Measurements from ENCODE around the gene CDKN3.
"Not testable (repeated sequence)": the region's sequence is repeated elsewhere in the genome, so short reads cannot be mapped to it uniquely, and the experiment has no call there.

Gene CDKN3

DNA sequence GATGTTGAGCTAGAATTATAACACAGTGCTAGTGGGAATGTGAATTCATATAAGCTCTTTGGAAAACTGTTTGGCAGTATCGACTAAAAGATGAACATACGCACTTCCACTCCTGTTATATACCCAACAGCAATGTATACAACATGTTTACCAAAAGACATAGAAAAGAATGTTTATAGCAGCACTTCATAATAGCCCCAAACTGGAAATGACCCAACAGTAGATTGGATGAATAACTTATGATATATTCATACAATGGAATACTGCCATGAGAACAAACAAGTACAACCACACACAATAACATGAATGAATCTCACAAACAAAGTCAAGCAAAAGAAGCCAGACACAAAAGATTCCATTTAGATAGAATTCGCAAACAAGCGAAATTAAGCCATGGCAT is 28.5 kb upstream of the CDKN3 start:
- no peak for FAIRE-seq
- no peak for DNase-seq (ENCODE audit: extremely low spot score, insufficient read length, low read depth)

DNA sequence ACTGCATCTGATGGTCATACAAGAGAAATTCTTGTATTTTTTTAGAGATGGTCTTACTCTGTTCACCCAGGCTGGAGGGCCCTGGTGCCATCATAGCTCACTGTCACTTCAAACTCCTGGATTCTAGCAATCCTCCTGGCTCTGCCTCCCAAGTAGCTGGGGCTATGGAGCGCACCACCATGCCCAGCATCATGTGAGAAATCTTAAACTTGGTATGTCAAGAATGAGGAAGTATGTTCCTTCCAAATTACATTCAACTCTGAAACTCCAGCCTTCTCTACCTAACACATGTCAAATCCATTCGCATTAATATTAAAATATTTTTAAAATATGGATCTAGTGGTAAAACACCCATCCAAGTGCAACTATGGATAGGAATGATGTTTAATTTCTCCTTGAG is 27.5 kb upstream of the CDKN3 start:
- no peak for FAIRE-seq

DNA sequence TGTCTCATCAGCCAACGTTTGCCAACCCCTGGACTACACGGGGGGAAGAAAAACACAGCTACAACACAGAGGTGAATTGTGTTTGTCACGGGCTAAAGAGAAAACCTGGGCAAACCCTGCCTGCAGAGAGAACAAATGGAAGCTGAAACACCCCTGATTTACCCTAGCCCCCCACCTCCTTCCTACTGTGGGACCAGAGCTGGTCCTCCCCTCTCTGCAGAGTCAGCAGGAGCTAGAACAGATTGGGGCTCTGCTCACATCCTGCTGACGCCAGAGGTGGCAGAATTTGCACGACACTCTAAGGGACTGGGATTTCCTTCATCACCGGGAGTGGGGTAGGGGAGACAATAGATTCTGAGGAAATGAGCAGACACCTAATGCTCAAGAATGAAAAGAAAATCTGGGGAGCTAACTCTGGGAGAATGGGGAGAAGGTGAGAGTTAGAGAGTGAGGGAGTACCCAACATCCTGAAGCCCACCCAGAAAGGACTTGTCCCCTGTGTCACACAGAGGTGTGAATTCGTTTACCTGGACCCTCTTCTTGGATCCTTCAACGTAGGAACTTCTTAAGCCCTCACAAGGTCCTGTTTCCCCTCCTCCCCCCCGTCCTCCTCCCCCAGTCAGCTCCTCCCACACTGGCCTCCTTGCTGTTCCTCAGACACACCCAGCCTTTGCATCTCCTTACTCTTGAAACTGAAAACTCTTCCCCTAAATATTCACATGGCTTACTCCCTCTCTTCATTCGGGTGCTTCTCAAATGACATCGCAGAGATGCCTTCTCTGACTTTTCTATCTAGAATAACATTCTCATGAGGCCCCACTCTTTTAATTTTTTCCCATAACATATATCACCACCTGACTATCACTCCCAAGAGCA is 26.2 kb upstream of the CDKN3 start:
- FAIRE-seq: no peak
- no peak for DNase-seq (ENCODE audit: extremely low spot score, insufficient read length, low read depth)

More for the DNA sequence above, 27.5 kb upstream of the CDKN3 start:
- no peak for DNase-seq (ENCODE audit: extremely low spot score, insufficient read length, low read depth)

DNA sequence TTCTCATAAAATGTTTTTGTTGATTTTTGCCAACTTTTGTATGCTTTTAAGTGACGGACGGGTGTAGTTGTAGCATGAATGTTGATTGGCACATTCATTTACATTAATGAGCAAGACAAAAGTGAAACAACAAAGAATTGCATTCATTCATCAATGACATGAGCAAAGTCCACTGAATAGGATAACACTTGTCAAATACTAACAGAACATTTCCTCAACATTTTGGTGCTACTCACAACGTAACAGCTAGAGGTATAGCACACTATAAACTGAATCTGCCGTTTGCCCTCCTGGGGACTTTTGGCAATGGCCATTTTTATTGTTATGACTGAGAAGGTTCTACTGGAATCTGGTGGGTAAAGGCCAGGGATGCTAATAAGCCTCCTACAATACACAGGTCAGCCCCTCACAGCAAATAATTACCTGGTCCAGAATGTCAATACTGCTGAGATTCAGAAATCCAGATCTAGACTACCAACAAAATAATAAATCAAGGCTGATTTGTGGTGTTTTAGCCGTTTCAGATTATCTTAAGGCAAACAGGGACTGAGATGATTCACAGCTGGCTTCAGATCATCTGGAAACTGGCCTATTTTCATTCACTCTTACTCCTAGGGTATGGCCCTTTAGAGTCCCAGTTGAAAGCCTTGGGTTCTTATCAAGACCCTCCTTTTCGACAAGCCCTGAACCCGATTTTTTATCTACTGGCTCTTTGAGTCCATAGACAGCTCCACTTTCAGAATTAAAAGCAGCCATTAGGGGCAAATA is 22.5 kb upstream of the CDKN3 start:
- no peak for FAIRE-seq
- DNase-seq (ENCODE audit: extremely low spot score, insufficient read length, low read depth): no peak

DNA sequence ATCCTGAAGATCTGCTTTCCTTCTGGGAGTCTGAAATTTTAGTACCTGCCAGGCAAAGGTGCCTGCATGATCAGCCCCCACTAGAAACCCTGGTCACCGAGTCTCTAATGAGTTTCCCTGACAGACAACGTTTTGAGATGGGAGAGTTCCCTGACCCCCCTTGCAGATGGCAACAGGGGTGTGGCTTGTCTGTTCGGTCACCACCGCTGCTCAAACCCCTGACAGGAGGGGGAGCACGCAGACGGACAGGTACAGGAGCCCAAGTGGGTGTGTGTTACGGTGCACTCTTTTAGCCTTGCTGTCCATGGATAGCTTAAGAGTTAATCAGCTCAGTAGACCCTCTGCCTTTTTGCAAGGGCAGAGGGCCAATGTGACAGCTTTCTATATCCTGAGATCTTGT is 19.3 kb upstream of the CDKN3 start:
- FAIRE-seq (no peak), DNase-seq (ENCODE audit: extremely low spot score, insufficient read length, low read depth) (no peak)

DNA sequence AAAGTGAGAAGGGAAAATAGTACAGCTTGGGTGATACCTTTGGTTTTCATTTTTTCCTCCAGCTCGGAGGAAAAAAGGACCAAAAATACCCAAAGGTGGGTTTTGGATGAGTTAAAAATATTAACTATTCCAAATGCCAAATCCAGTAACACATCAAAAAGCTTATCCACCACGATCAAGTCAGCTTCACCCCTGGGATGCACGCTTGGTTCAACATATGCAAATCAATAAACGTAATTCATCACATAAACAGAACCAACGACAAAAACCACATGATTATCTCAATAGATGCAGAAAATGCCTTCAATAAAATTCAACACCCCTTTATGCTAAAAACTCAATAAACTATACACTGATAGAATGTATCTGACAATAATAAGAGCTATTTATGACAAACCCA is 17.9 kb upstream of the CDKN3 start:
- not testable (repeated sequence) for FAIRE-seq; DNase-seq (ENCODE audit: extremely low spot score, insufficient read length, low read depth)

DNA sequence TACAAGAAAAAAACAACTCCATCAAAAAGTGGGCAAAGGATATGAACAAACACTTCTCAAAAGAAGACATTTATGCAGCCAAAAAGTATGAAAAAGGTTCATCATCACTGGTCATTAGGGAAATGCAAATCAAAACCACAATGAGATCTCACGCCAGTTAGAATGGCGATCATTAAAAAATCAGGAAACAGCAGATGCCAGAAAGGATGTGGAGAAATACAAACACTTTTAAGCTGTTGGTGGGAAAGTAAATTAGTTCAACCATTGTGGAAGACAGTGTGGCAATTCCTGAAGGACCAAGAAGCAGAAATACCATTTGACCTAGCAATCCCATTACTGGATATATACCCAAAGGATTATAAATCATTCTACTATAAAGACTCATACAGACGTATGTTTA is 16.2 kb upstream of the CDKN3 start:
- not testable (repeated sequence) for DNase-seq (ENCODE audit: extremely low spot score, insufficient read length, low read depth); FAIRE-seq

DNA sequence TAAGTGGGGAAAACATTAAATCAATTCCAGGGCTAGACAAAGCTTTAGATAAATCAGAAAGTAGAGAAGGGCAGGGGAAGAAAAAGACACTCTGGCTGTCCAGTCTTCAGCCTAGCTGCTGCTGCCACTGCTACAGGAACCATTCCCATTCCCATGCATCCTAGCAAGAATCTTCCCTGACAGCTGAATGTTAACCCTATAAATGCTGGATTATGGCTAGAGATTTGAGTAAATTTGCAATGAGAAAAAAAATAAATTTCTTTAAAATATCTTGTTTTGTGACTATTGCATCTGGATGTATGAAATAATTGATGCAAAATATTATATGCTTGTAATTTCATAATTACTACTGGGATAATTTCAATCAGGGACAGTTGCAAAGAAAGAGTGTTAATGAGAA is 15.0 kb upstream of the CDKN3 start:
- FAIRE-seq: no peak
- DNase-seq (ENCODE audit: extremely low spot score, insufficient read length, low read depth): no peak

DNA sequence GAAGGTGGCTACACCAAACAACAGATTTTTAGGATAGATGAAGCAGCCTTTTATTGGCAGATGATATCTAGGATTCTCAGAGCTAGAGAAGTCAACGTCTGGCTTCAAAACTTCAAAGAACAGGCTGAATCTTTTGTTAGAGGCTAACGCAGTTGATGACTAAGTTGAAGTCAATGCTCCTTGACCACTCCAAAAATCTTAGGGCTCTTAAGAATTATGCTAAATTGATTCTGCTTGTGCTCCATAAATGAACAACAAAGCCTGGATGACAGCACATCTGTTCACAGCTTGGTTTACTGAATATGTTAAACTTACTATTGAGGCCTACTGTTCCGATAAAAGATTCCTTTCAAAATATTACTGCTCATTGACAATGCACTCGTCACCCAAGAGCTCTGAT is 13.0 kb upstream of the CDKN3 start:
- DNase-seq (ENCODE audit: extremely low spot score, insufficient read length, low read depth) (no peak), FAIRE-seq (no peak)

DNA sequence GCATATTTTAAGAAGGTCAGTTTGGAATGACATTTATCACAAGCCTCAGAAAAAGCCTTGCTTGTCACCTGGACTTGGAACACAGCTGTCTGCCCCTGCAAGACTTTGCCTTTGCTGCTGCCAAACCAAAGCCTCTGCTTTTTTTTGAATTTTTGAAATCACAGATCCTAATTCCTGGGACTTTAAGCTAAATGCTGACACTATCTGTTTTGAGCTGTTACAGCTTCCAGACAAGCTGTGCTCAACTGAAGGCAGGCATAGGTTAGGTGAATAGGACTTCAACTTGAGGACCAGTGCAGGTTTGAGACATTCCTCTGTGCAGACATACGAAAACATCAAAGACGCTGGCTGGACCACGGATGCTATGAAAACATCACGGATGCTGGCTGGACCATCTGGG is 11.3 kb upstream of the CDKN3 start:
- DNase-seq (ENCODE audit: extremely low spot score, insufficient read length, low read depth): no peak
- no peak for FAIRE-seq

DNA sequence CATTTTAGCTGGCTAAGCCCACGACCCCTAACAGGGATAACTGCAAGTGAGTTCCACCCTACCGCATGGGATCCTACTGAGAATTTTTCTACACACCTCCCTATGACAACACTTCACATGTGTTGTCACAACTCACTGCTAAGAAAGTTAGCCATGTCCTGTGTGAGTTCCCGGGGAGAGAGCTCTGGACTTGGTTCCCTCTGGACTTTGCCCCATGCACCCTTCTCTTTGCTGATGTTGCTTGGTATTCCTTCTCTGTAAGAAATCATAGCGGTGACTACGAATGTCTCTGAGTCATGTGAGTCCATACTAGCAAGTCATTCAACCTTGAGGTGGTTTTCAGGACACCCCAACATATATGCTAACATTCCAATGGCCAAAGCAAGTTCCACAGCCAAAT is 9.5 kb upstream of the CDKN3 start:
- no peak for FAIRE-seq
- DNase-seq (ENCODE audit: extremely low spot score, insufficient read length, low read depth): no peak

DNA sequence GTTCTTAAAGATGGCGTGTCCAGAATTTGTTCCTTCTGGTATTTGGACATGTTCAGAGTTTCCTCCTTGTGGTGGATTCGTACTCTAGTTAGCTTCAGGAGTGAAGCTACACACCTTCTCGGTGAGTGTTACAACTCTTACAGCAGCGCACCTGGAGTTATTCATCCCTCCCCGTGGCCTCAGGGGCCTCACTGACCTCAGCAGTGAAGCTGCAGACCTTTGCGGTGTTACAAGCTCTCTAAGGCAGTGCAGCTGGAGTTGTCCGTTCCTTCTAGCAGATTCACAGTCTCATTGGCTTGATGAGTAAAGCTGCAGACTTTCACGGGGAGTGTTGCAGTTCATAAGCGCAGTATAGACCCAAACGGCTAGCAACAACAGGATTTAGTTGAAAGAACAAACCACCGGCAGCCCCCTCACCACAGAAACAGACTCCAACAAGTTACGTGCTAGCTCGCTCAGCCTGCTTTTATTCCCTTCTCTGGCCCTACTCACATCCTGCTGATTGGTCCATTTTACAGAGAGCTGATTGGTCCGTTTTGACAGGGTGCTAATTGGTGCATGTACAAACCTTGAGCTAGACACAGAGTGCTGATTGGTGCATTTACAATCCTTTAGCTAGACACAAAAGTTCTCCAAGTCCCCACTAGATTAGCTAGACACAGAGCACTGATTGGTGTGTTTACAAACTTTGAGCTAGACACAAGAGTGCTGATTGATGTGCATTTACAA is 4.5 kb upstream of the CDKN3 start:
- DNase-seq (ENCODE audit: extremely low spot score, insufficient read length, low read depth): no peak
- no peak for FAIRE-seq

DNA sequence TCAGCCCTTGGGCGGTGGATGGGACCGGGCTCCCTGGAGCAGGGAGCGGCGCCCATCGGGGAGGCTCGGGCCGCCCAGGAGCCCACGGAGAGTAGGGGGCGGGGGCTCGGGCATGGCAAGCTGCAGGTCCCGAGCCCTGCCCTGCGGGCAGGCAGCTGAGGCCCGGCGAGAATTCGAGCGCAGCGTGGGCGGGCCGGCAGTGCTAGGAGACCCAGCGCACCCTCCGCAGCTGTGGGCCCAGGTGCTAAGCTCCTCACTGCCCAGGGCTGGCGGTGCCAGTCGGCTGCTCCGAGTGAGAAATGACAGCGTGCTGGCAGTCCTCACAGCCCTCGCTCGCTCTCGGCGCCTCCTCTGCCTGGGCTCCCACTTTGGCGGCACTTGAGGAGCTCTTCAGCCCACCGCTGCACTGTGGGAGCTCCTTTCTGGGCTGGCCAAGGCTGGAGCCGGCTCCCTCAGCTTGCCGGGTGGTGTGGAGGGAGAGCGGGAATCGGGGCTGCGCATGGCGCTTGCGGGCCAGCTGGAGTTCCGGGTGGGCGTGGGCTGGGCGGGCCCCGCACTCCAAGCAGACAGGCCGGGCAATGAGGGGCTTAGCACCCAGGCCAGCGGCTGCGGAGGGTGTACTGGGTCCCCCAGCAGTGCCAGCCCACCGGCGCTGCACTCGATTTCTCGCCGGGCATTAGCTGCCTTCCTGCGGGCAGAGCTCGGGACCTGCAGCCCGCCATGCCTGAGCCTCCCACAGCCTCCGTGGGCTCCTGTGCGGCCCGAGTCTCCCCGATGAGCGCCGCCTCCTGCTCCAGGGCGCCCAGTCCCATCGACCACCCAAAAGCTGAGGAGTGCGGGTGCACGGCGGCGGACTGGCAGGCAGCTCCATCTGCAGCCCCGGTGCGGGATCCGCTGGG is 3.6 kb upstream of the CDKN3 start:
- not testable (repeated sequence) for DNase-seq (ENCODE audit: extremely low spot score, insufficient read length, low read depth); FAIRE-seq

DNA sequence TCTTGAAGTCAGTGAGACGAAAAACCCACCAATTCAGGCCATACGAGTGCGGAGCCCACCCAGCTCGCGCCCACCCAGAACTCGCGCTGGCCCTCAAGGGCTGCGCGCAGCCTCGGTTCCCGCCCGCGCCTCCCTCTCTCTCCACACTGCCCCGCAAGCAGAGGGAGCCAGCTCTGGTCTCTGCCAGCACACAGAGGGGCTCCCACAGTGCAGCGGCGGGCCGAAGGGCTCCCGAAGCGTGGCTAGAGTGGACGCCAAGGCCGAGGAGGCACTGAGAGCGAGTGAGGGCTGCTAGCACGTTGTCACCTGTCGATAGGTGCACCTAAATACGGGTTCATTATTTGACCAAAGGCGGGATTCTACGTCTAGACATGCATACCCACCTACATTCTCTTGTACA is 2.2 kb upstream of the CDKN3 start:
- FAIRE-seq (no peak), DNase-seq (ENCODE audit: extremely low spot score, insufficient read length, low read depth) (no peak)

DNA sequence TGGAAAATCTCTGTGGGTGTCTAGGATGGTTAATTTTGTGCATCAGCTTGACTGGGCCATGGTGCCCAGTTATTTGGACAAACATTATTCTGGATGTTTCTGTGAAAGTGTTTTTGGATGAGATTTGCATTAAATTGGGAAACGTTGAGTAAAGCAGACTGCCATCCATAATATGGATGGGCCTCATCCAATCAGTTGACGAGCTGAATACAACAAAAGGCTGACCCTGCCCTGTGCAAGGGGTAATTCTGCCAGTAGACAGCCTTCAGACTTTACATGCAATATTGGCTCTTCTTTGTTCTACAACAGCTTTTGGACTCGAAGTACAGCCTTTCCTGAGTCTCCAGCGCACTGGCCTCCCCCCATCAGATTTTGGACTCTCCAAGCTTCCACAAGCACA is 1.5 kb upstream of the CDKN3 start:
- FAIRE-seq: no peak
- DNase-seq (ENCODE audit: extremely low spot score, insufficient read length, low read depth): no peak

DNA sequence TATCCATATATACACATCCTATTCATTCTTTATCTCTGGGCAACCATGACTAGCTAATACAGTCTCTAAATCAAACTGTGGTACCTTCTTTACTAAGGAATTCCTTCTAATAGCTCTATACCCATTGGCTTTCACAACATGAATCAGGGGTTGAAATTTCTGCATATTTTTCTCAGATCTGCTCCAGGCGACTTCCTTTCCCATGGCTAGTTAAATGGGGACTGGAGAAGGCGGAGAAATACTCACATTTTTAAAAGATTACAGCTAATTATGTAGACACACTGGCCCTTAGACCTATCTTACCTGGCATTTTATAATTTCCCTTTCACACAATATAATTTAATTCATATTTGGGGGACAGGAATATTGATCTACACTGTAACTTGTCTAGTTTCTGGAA is 1.1 kb upstream of the CDKN3 start:
- FAIRE-seq: no peak
- no peak for DNase-seq (ENCODE audit: extremely low spot score, insufficient read length, low read depth)

DNA sequence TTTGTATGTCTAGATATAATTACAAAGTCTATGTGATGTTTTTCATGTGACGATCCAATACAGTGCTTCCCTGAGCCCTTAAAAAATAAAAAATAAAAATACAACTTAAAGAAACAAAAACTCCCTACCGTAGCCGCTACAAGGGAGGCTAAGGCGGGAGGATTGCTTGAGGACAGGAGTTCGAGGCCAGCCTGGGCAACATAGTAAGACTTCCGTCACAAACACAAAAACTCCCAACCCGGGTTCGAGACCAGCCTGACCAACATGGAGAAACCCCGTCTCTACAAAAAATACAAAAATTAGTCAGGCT is 669 bp upstream of the CDKN3 start:
- DNase-seq (ENCODE audit: extremely low spot score, insufficient read length, low read depth) (no peak), FAIRE-seq (no peak)

DNA sequence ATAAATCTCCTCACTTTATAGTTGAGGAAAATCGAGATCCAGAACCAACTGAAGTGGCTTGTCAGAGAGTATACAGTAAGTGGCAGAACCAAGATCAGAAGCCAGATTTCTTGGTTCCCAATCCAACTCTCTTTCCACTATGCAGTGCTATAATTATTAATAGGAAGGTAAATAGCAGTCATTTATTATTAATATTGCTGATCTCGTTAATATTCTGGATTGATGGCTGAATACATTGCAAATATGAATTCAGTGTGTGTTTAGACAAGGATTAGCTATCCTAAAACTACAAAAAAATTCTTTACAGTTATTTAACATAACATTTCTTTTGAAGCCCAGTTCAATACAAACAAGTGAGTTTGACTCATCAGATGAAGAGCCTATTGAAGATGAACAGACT is 2.8 kb downstream of the CDKN3 start:
- FAIRE-seq: no peak
- DNase-seq (ENCODE audit: extremely low spot score, insufficient read length, low read depth): no peak

DNA sequence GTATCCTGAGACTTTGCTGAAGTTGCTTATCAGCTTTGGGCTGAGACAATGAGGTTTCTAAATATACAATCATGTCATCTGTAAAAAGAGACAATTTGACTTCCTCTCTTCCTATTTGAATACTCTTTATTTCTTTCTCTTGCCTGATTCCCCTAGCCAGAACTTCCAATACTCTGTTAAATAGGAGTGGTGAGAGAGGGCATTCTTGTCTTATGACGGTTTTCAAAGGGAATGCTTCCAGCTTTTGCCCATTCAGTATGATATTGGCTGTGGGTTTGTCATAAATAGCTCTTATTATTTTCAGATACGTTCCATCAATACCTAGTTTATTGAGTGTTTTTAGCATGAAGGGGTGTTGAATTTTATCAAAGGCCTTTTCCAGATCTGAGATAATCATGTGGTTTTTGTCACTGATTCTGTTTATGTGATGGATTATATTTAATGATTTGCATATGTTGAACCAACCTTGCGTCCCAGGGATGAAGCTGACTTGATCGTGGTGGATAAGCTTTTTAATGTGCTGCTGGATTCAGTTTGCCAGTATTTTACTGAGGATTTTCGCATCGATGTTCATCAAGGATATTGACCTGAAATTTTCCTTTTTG is 6.7 kb downstream of the CDKN3 start:
- not testable (repeated sequence) for FAIRE-seq; DNase-seq (ENCODE audit: extremely low spot score, insufficient read length, low read depth)

DNA sequence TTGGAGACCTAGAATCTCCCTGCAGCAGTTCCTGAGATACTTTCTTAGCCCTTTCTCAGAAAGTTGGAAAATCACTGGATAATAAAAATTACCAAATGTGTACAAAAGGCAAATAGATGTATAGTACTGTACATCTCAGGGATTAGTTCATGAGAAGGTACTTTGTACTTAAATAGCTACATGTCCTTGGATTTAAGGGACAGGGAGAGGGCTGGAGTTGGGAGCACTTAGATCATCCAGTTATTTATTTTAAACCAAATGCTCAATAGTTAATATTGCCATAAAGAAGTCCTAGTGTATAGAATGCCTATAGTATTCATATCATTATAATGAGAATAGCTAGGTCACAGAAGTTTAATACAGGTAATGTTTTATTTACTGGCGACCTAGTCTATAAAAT is 13.4 kb downstream of the CDKN3 start:
- no peak for FAIRE-seq

More for the DNA sequence above, 13.4 kb downstream of the CDKN3 start:
- DNase-seq (ENCODE audit: extremely low spot score, insufficient read length, low read depth): no peak
